Keratinocyte (primary cell): ENCODE measurements around the gene TRAF3IP1. TPM values are rescaled to one million over a fixed set of nuclear protein-coding genes. Genes with fewer than 3 reads are reported as not detected.

ENCODE experiments used
- DNase-seq: peaks from one replicate; pipeline ENCODE4 v3.0.0-alpha.2; 2011; ENCODE audit warnings: low read depth, missing footprints, low spot score
- FAIRE-seq: peaks from 2 replicates; lab custom pipeline; 2011; peaks lifted over from hg19 to GRCh38; lab: Jason Lieb, UNC
- H2AFZ ChIP-seq: 2 replicates; pipeline ENCODE4 v1.6.0; 2012; ENCODE audit warnings: low read length, control low read depth, inconsistent platforms; ENCODE audit not compliant: control insufficient read depth
- H3K27ac ChIP-seq: 2 replicates; pipeline ENCODE4 v1.5.1; 2011; ENCODE audit warnings: low read length; ENCODE audit not compliant: control insufficient read depth, insufficient read depth
- H3K27me3 ChIP-seq: 3 replicates; pipeline ENCODE4 v1.6.0; 2011; ENCODE audit warnings: low read length; ENCODE audit not compliant: control insufficient read depth, insufficient read depth; ENCODE audit errors: extremely low read depth
- H3K36me3 ChIP-seq, 2 experiments: 2 replicates in 1 of 2; 3 replicates in 1 of 2; pipeline ENCODE4 v1.5.1; 2011; ENCODE audit warnings: low read length in 2 of 2, mild to moderate bottlenecking in 1 of 2; ENCODE audit not compliant: control insufficient read depth in 2 of 2, insufficient read depth in 2 of 2; ENCODE audit errors: extremely low read depth in 1 of 2
- H3K4me1 ChIP-seq: 3 replicates; pipeline ENCODE4 v1.5.1; 2011; ENCODE audit warnings: low read length; ENCODE audit not compliant: control insufficient read depth, insufficient read depth; ENCODE audit errors: extremely low read depth
- H3K4me2 ChIP-seq: 3 replicates; pipeline ENCODE4 v1.6.0; 2011; ENCODE audit warnings: low read depth, low read length; ENCODE audit not compliant: control insufficient read depth, insufficient read depth; ENCODE audit errors: extremely low read depth
- H3K4me3 ChIP-seq, 3 experiments: fragments of 200-600 bp in 1 of 3; sonication (generic) in 1 of 3; 2 replicates in 2 of 3; 3 replicates in 1 of 3; pipeline ENCODE4 v1.5.1; 2011 to 2016; ENCODE audit warnings: low read length in 3 of 3, mild to moderate bottlenecking in 3 of 3, control low read depth in 2 of 3, inconsistent platforms in 1 of 3, low read depth in 1 of 3, mixed read lengths in 1 of 3, mixed run types in 1 of 3, moderate library complexity in 1 of 3; ENCODE audit not compliant: control insufficient read depth in 2 of 3, insufficient read depth in 2 of 3; ENCODE audit errors: extremely low read depth in 1 of 3
- H3K79me2 ChIP-seq: 2 replicates; pipeline ENCODE4 v1.6.0; 2012; ENCODE audit warnings: low read length; ENCODE audit not compliant: control insufficient read depth, insufficient read depth
- H3K9ac ChIP-seq: 3 replicates; pipeline ENCODE4 v1.6.0; 2011; ENCODE audit warnings: low read length; ENCODE audit not compliant: control insufficient read depth, insufficient read depth; ENCODE audit errors: extremely low read depth
- H3K9me1 ChIP-seq: 3 replicates; pipeline ENCODE4 v1.6.0; 2011; ENCODE audit warnings: low read length; ENCODE audit not compliant: control insufficient read depth, insufficient read depth; ENCODE audit errors: extremely low read depth
- H3K9me3 ChIP-seq: 2 replicates; pipeline ENCODE4 v1.5.1; 2012; ENCODE audit warnings: low read depth, low read length; ENCODE audit not compliant: control insufficient read depth
- H4K20me1 ChIP-seq: 3 replicates; pipeline ENCODE4 v1.6.0; 2011; ENCODE audit warnings: low read length; ENCODE audit not compliant: control insufficient read depth, insufficient read depth; ENCODE audit errors: extremely low read depth
- EZH2 ChIP-seq: IDR thresholded peaks from one replicate; pipeline ENCODE4 v1.6.1; 2012; ENCODE audit warnings: inconsistent platforms, mild to moderate bottlenecking, low read length, moderate library complexity
- dilution Hi-C: fragments of 300-500 bp; cut with MboI; formaldehyde crosslinking; loops from one replicate; pipeline ENCODE4 v1.7.0; 2020; ENCODE audit warnings: low sequenced_read_pairs; ENCODE audit not compliant: extremely low pct_ligation_motif_present
- polyA plus RNA-seq, 5 experiments: library from polyadenylated mRNA; depleted of rRNA in 3 of 5; stranded (reverse) in 3 of 5; stranded (forward) in 1 of 5; unstranded in 1 of 5; fragments of >200 nt; gene quantifications; 1 replicate in 1 of 5; 2 replicates in 3 of 5; 3 replicates in 1 of 5; pipeline versions ENCODE4 v1.2.1 to v1.2.3, GENCODE V29; 2011 to 2012; ENCODE audit warnings: missing spikeins in 2 of 5, low read depth in 1 of 5, low replicate concordance in 1 of 5
- TF ChIP-seq, protein P1 (sequence below), 3 experiments: IDR thresholded peaks in 1 of 3; conservative IDR thresholded peaks in 1 of 3; optimal IDR thresholded peaks in 1 of 3; 2 replicates in 2 of 3; 3 replicates in 1 of 3; pipeline versions ENCODE3 to v1.5.1; 2011; ENCODE audit warnings: low read length in 3 of 3, mild to moderate bottlenecking in 3 of 3, moderate library complexity in 2 of 3, control low read depth in 1 of 3, inconsistent platforms in 1 of 3; ENCODE audit not compliant: insufficient read depth in 2 of 3; ENCODE audit errors: extremely low read depth in 1 of 3

TRAF3IP1 gene
- polyA plus RNA-seq, 1 donor (not counting 4 experiments of a cell fraction or from before 2014, with no cell fraction given): 7.0 TPM

GRCh38 chr2:238406221-238406997, 86.1 kb downstream of the TRAF3IP1 start:
- Histone ChIP-seq H3K36me3 (peaks cover 0 to 5% of the 10 kb centered on the region in 2 experiments), H3K27ac (no peak overlapping the region), H4K20me1 (no peaks in the 10 kb centered on the region), H3K4me1 (peaks cover 4% of the 10 kb centered on the region), H3K27me3 (no peaks in the 10 kb centered on the region), H2AFZ (no peak overlapping the region), H3K79me2 (no peaks in the 10 kb centered on the region), H3K9me1 (no peaks in the 10 kb centered on the region), H3K4me3 (no peak overlapping the region), H3K4me2 (no peak overlapping the region), H3K9ac (no peak overlapping the region), H3K9me3 (no peaks in the 10 kb centered on the region)
- DNase-seq (no peak), FAIRE-seq (no peak)
- TF ChIP-seq, protein P1, sequence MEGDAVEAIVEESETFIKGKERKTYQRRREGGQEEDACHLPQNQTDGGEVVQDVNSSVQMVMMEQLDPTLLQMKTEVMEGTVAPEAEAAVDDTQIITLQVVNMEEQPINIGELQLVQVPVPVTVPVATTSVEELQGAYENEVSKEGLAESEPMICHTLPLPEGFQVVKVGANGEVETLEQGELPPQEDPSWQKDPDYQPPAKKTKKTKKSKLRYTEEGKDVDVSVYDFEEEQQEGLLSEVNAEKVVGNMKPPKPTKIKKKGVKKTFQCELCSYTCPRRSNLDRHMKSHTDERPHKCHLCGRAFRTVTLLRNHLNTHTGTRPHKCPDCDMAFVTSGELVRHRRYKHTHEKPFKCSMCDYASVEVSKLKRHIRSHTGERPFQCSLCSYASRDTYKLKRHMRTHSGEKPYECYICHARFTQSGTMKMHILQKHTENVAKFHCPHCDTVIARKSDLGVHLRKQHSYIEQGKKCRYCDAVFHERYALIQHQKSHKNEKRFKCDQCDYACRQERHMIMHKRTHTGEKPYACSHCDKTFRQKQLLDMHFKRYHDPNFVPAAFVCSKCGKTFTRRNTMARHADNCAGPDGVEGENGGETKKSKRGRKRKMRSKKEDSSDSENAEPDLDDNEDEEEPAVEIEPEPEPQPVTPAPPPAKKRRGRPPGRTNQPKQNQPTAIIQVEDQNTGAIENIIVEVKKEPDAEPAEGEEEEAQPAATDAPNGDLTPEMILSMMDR (optimal IDR thresholded peaks at IDR 0.05 in 1 of 3, IDR thresholded peaks at IDR 0.05 in 1 of 3, conservative IDR thresholded peaks at IDR 0.05 in 1 of 3; ENCODE audit: extremely low read depth in 1 of 3, insufficient read depth in 2 of 3, low read length in 3 of 3): no peak
- TF ChIP-seq EZH2: no peak
- dilution Hi-C loops: no loop called here

DNA sequence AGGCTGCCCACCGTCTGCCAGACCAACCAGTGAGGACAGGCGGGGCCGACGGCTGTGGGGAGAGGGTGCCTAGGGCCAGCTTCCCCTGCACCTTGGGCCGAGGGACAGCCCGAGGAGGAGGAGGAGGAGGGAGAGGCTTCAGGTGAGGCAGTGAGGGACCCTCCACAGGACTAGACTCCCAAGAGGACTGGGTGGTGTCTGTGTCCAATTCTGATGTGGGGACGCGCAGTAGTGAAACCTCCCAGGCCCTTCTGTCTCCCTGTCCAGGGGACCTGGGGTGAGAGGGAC, 86.6 kb downstream of the TRAF3IP1 start:
- no peaks in the 10 kb centered on the region for H3K27me3 ChIP-seq
- no peak overlapping the region for H2AFZ ChIP-seq
- no peak overlapping the region for H3K4me2 ChIP-seq
- FAIRE-seq (no peak), DNase-seq (no peak)
- H3K36me3 ChIP-seq: peaks cover 0 to 5% of the 10 kb centered on the region in 2 experiments
- TF ChIP-seq, protein P1 (optimal IDR thresholded peaks at IDR 0.05 in 1 of 3, IDR thresholded peaks at IDR 0.05 in 1 of 3, conservative IDR thresholded peaks at IDR 0.05 in 1 of 3; ENCODE audit: extremely low read depth in 1 of 3, insufficient read depth in 2 of 3, low read length in 3 of 3): no peak
- TF ChIP-seq EZH2: no peak
- H3K9ac ChIP-seq: no peak overlapping the region
- no peaks in the 10 kb centered on the region for H3K4me1 ChIP-seq
- H3K79me2 ChIP-seq: no peaks in the 10 kb centered on the region
- no peaks in the 10 kb centered on the region for H3K9me3 ChIP-seq
- dilution Hi-C loops: no loop called here
- H3K9me1 ChIP-seq: no peaks in the 10 kb centered on the region
- no peaks in the 10 kb centered on the region for H4K20me1 ChIP-seq
- no peak overlapping the region for H3K27ac ChIP-seq
- no peak overlapping the region for H3K4me3 ChIP-seq
